Suprapubic skin (tissue), 2 donors: ENCODE results near the gene DDA1.

Source experiments
- EP300 ChIP-seq: sonication (generic); formaldehyde crosslinking; IDR thresholded peaks from one replicate; pipeline ENCODE4 v1.6.1; 2017; ENCODE audit warnings: antibody characterized with exemption
- POLR2A ChIP-seq, 2 donors: fragments of 450-650 bp; IDR thresholded peaks; one replicate each; pipeline ENCODE4 v1.6.1; 2017; ENCODE audit warnings: antibody characterized with exemption in 2 of 2, mild to moderate bottlenecking in 2 of 2, moderate library complexity in 2 of 2

- TF ChIP-seq POLR2A (IDR thresholded peaks at IDR 0.05) (no peak), EP300 (no peak)
Observed at GRCh38 chr19:17307876-17308377, 1.4 kb upstream of the DDA1 start.
